ENCODE measurements around the gene EVC2.
"Not testable (repeated sequence)": the region's sequence is repeated elsewhere in the genome, so short reads cannot be mapped to it uniquely, and the experiment has no call there.

EVC2 gene

GRCh38 chr4:5618051-5618960, 90.1 kb downstream of the EVC2 start:
- DNase-seq, result no peak

GRCh38 chr4:5616331-5616950, 91.9 kb downstream of the EVC2 start:
- DNase-seq, result no peak

- DNase-seq, result no peak
Observed at GRCh38 chr4:5615496-5616075, 92.8 kb downstream of the EVC2 start.

- DNase-seq, result no peak
Observed at GRCh38 chr4:5611750-5612149, 96.6 kb downstream of the EVC2 start.

- DNase-seq, result no peak
Observed at GRCh38 chr4:5609306-5610007, 98.9 kb downstream of the EVC2 start.

- not testable (repeated sequence) for DNase-seq
Observed at GRCh38 chr4:5593828-5594227, 114.5 kb downstream of the EVC2 start.

- DNase-seq, result no peak
Observed at GRCh38 chr4:5592272-5592671, 116.1 kb downstream of the EVC2 start.

- no peak for DNase-seq
Observed at GRCh38 chr4:5589495-5589894, 118.9 kb downstream of the EVC2 start.

GRCh38 chr4:5588046-5588445, 120.3 kb downstream of the EVC2 start:
- DNase-seq, result no peak

- DNase-seq, result no peak
Observed at GRCh38 chr4:5575941-5576340, 132.4 kb downstream of the EVC2 start.

- DNase-seq, result no peak
Observed at GRCh38 chr4:5574386-5574785, 134.0 kb downstream of the EVC2 start.

GRCh38 chr4:5573965-5574364, 134.4 kb downstream of the EVC2 start:
- no peak for DNase-seq

GRCh38 chr4:5572751-5573150, 135.6 kb downstream of the EVC2 start:
- no peak for DNase-seq

- DNase-seq, result no peak
Observed at GRCh38 chr4:5572114-5572513, 136.2 kb downstream of the EVC2 start.

- DNase-seq, result no peak
Observed at GRCh38 chr4:5571646-5572045, 136.7 kb downstream of the EVC2 start.

- no peak for DNase-seq
Observed at GRCh38 chr4:5569451-5569850, 138.9 kb downstream of the EVC2 start.

GRCh38 chr4:5568931-5569330, 139.4 kb downstream of the EVC2 start:
- DNase-seq, result no peak

GRCh38 chr4:5568336-5568735, 140.0 kb downstream of the EVC2 start:
- DNase-seq, result no peak

GRCh38 chr4:5566991-5567390, 141.4 kb downstream of the EVC2 start:
- DNase-seq, result no peak

GRCh38 chr4:5566526-5566925, 141.8 kb downstream of the EVC2 start:
- DNase-seq, result no peak

- DNase-seq, result no peak
Observed at GRCh38 chr4:5563856-5564255, 144.5 kb downstream of the EVC2 start.

GRCh38 chr4:5562476-5562875, 145.9 kb downstream of the EVC2 start:
- DNase-seq, result no peak

GRCh38 chr4:5561286-5561685, 147.1 kb downstream of the EVC2 start:
- no peak for DNase-seq
